Caco-2 (cell line): Measurements from ENCODE around the gene ATP6V1E1. TPM values are rescaled to one million over a fixed set of nuclear protein-coding genes. Genes with fewer than 3 reads are reported as not detected.

Source experiments
- BruUV-seq: library from RNA; stranded (reverse); fragments of 400-500 nt; replicated peaks from 2 replicates; lab custom pipeline; 2021; lab: Mats Ljungman, UMichigan
- CTCF ChIA-PET: fragments of 300-600 bp; sonication (Branson Sonifier 250); formaldehyde crosslinking; loops from one replicate; lab custom pipeline; 2022; ENCODE audit warnings: antibody characterized with exemption; lab: Charles Lee
- POLR2A ChIA-PET: fragments of 300-600 bp; sonication (Branson Sonifier 250); formaldehyde crosslinking; loops from one replicate; lab custom pipeline; 2022; ENCODE audit warnings: antibody characterized with exemption; lab: Charles Lee
- DNase-seq, 2 experiments: peaks; one replicate each; pipeline versions ENCODE4 v3.0.0 to v3.0.0-alpha.2; 2020 to 2022
- H3K27me3 ChIP-seq: replicated peaks from 2 replicates; pipeline ENCODE4 v1.6.0; 2011; ENCODE audit warnings: low read length; ENCODE audit not compliant: control insufficient read depth, insufficient read depth
- H3K36me3 ChIP-seq: 2 replicates; pipeline ENCODE4 v1.5.1; 2011; ENCODE audit warnings: low read length; ENCODE audit not compliant: control insufficient read depth, insufficient read depth
- H3K4me1 ChIP-seq: fragments of 250-450 bp; sonication (Bioruptor Pico); 2 replicates; pipeline ENCODE4 v1.5.1; 2020; ENCODE audit warnings: mild to moderate bottlenecking
- H3K4me3 ChIP-seq: 2 replicates; pipeline ENCODE4 v1.5.1; 2011; ENCODE audit warnings: low read depth, mild to moderate bottlenecking, control low read depth, low read length
- H3K9me3 ChIP-seq: fragments of 250-450 bp; sonication (Bioruptor Pico); 2 replicates; pipeline ENCODE4 v1.5.1; 2020; ENCODE audit warnings: mild to moderate bottlenecking, moderate library complexity
- H3K27ac Mint-ChIP-seq: one replicate; pipeline ENCODE4 v1.8.0; 2022; ENCODE audit warnings: mixed read lengths; ENCODE audit not compliant: unreplicated experiment
- H3K27me3 Mint-ChIP-seq: one replicate; pipeline ENCODE4 v1.8.0; 2022; ENCODE audit warnings: mixed read lengths; ENCODE audit not compliant: insufficient read depth, unreplicated experiment
- H3K36me3 Mint-ChIP-seq: one replicate; pipeline ENCODE4 v1.8.0; 2022; ENCODE audit warnings: mild to moderate bottlenecking, mixed read lengths; ENCODE audit not compliant: insufficient read depth, unreplicated experiment
- H3K4me1 Mint-ChIP-seq: one replicate; pipeline ENCODE4 v1.8.0; 2022; ENCODE audit warnings: low read depth, mixed read lengths; ENCODE audit not compliant: unreplicated experiment
- H3K4me3 Mint-ChIP-seq: one replicate; pipeline ENCODE4 v1.8.0; 2022; ENCODE audit warnings: mild to moderate bottlenecking, moderate library complexity, mixed read lengths; ENCODE audit not compliant: unreplicated experiment
- H3K9me3 Mint-ChIP-seq: one replicate; pipeline ENCODE4 v1.8.0; 2022; ENCODE audit warnings: mixed read lengths; ENCODE audit not compliant: unreplicated experiment
- intact Hi-C: fragments of 100-400 bp; cut with micrococcal nuclease; formaldehyde crosslinking; loops from one replicate; pipeline ENCODE4 v1.10.0; 2022; ENCODE audit not compliant: unreplicated experiment
- total RNA-seq: library from RNA; stranded (reverse); gene quantifications from 2 replicates; pipeline ENCODE4 v1.2.3, GENCODE V29; 2022
- TF ChIP-seq, protein P1 (sequence below), 2 experiments: fragments of 200-600 bp in 1 of 2; IDR thresholded peaks; 1 replicate in 1 of 2; 2 replicates in 1 of 2; pipeline versions ENCODE4 v1.5.1 to v1.8.0; 2011 to 2022; ENCODE audit warnings: antibody characterized with exemption in 1 of 2, control low read depth in 1 of 2, inconsistent platforms in 1 of 2, low read depth in 1 of 2, low read length in 1 of 2, mild to moderate bottlenecking in 1 of 2, moderate library complexity in 1 of 2; ENCODE audit not compliant: insufficient read depth in 1 of 2, severe bottlenecking in 1 of 2, unreplicated experiment in 1 of 2

Gene ATP6V1E1
- total RNA-seq, 1 experiment from 2014 or later: 147 TPM

DNA sequence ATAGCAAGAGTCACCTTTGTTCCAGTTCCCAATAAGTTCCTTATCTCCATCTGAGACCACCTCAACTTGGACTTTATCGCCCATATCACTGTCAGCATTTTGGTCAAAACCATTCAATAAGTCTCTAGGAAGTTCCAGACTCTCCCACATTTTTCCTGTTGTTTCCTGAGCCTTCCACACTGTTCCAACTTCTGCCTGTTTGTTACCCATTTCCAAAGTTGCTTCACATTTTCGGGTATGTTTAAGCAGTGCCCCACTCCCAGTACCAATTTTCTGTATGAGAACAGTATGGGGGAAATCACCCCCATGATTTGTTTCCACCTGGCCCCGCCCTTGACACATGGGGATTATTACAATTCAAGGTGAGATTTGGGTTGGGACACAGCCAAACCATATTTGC lies 36.7 kb upstream of the ATP6V1E1 start:
- ChIA-PET CTCF (no interaction called here), POLR2A (no interaction called here)
- intact Hi-C loops: no loop called here
- no peaks in the 10 kb centered on the region for H3K4me1 Mint-ChIP-seq
- DNase-seq: no peak
- H3K27ac Mint-ChIP-seq: no peak overlapping the region
- no peaks in the 10 kb centered on the region for H3K27me3 Mint-ChIP-seq
- Histone ChIP-seq H3K4me3 (no peak overlapping the region), H3K36me3 (peaks cover 2% of the 10 kb centered on the region; the same call in 1 of the 2 replicates), H3K9me3 (peaks cover 8% of the 10 kb centered on the region), H3K27me3 (no peaks in the 10 kb centered on the region), H3K4me1 (no peaks in the 10 kb centered on the region)
- peaks cover 56% of the 10 kb centered on the region for H3K36me3 Mint-ChIP-seq
- TF ChIP-seq, protein P1, sequence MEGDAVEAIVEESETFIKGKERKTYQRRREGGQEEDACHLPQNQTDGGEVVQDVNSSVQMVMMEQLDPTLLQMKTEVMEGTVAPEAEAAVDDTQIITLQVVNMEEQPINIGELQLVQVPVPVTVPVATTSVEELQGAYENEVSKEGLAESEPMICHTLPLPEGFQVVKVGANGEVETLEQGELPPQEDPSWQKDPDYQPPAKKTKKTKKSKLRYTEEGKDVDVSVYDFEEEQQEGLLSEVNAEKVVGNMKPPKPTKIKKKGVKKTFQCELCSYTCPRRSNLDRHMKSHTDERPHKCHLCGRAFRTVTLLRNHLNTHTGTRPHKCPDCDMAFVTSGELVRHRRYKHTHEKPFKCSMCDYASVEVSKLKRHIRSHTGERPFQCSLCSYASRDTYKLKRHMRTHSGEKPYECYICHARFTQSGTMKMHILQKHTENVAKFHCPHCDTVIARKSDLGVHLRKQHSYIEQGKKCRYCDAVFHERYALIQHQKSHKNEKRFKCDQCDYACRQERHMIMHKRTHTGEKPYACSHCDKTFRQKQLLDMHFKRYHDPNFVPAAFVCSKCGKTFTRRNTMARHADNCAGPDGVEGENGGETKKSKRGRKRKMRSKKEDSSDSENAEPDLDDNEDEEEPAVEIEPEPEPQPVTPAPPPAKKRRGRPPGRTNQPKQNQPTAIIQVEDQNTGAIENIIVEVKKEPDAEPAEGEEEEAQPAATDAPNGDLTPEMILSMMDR (IDR thresholded peaks at IDR 0.05; ENCODE audit: insufficient read depth in 1 of 2, low read depth in 1 of 2, low read length in 1 of 2, severe bottlenecking in 1 of 2, unreplicated experiment in 1 of 2): no peak
- H3K4me3 Mint-ChIP-seq: no peak overlapping the region
- BruUV-seq: no TSS peak
- no peaks in the 10 kb centered on the region for H3K9me3 Mint-ChIP-seq

GRCh38 chr22:17664414-17665055 lies 36.0 kb upstream of the ATP6V1E1 start:
- no peaks in the 10 kb centered on the region for H3K27me3 Mint-ChIP-seq
- H3K4me3 Mint-ChIP-seq: no peak overlapping the region
- Histone ChIP-seq H3K4me1 (no peaks in the 10 kb centered on the region), H3K36me3 (peaks cover 2% of the 10 kb centered on the region; the same call in 1 of the 2 replicates), H3K9me3 (peaks cover 8% of the 10 kb centered on the region), H3K4me3 (no peak overlapping the region), H3K27me3 (no peaks in the 10 kb centered on the region)
- BruUV-seq: no TSS peak
- ChIA-PET CTCF (no interaction called here), POLR2A (no interaction called here)
- H3K27ac Mint-ChIP-seq: no peak overlapping the region
- no peaks in the 10 kb centered on the region for H3K9me3 Mint-ChIP-seq
- H3K36me3 Mint-ChIP-seq: peaks cover 63% of the 10 kb centered on the region
- intact Hi-C loops: no loop called here
- TF ChIP-seq, protein P1 (IDR thresholded peaks at IDR 0.05; ENCODE audit: insufficient read depth in 1 of 2, low read depth in 1 of 2, low read length in 1 of 2, severe bottlenecking in 1 of 2, unreplicated experiment in 1 of 2): no peak
- DNase-seq: no peak
- no peaks in the 10 kb centered on the region for H3K4me1 Mint-ChIP-seq

DNA sequence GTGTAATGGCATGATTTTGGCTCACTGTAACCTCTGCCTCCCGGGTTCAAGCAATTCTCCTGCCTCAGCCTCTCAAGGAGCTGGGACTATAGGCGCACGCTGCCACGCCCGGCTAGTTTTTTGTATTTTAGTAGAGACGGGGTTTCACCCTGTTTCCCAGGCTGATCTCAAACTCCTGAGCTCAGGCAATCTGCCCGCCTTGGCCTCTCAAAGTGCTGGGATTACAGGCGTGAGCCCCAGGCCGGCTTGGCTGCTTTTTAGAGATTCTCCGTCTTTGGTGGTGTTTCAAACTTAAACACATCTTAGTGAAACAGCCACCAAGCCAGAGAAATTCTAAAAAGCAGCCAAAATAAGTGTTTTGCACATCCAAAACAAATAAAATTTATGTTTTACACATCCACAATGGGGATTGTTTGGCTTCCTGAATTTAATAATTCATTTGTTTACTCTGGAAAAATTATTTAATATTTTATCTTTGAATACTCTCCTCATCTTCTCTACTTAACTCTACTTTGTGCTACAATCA lies 28.4 kb upstream of the ATP6V1E1 start:
- TSS peak; percentile 40 for BruUV-seq
- H3K4me1 Mint-ChIP-seq: no peaks in the 10 kb centered on the region
- POLR2A ChIA-PET: no interaction called here
- no peak overlapping the region for H3K4me3 Mint-ChIP-seq
- CTCF ChIA-PET: no interaction called here
- Histone ChIP-seq H3K4me1 (no peaks in the 10 kb centered on the region), H3K4me3 (no peak overlapping the region), H3K9me3 (no peaks in the 10 kb centered on the region), H3K27me3 (no peaks in the 10 kb centered on the region), H3K36me3 (no peaks in the 10 kb centered on the region)
- no peaks in the 10 kb centered on the region for H3K27me3 Mint-ChIP-seq
- H3K27ac Mint-ChIP-seq: no peak overlapping the region
- H3K36me3 Mint-ChIP-seq: peaks cover 36% of the 10 kb centered on the region
- no peak for DNase-seq
- TF ChIP-seq, protein P1 (IDR thresholded peaks at IDR 0.05; ENCODE audit: insufficient read depth in 1 of 2, low read depth in 1 of 2, low read length in 1 of 2, severe bottlenecking in 1 of 2, unreplicated experiment in 1 of 2): no peak
- H3K9me3 Mint-ChIP-seq: no peaks in the 10 kb centered on the region
- intact Hi-C loops: no loop called here
